Measurements from ENCODE around the gene GIPC2. TPM values are rescaled to one million over a fixed set of nuclear protein-coding genes. Genes with fewer than 3 reads are reported as not detected.
"Not testable (repeated sequence)": the region's sequence is repeated elsewhere in the genome, so short reads cannot be mapped to it uniquely, and the experiment has no call there.

The GIPC2 gene
- total RNA-seq, 2 donors from 2014 or later: 0.35 to 0.50 TPM

DNA sequence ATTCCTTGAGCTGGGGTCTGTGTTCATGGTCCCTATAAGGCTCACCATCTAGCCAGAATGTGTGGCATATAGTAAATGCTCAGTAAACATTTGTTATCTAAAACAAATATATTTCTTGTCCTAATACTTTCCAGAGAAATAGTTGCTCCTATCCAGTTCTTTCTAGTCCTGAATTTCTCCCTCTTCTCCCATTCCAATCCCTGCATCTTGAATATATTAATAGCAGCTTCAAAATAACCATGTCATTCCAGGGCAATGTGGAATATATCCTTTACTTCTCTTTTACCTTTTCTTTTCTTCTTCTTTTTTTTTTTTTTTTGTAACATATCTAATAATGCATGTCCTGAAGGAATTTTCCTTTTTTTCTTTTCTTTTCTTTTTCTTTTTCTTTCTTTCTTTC is 30.6 kb upstream of the GIPC2 start:
- H3K27ac Mint-ChIP-seq: no peak overlapping the region
- H3K9me3 Mint-ChIP-seq: no peaks in the 10 kb centered on the region
- peaks cover 4% of the 10 kb centered on the region for H3K4me1 Mint-ChIP-seq
- no peaks in the 10 kb centered on the region for H3K27me3 Mint-ChIP-seq
- no peak for ATAC-seq (replicated peaks)
- H3K36me3 Mint-ChIP-seq (ENCODE audit: low read depth): peaks cover 41% of the 10 kb centered on the region
- H3K4me3 Mint-ChIP-seq: no peak overlapping the region

DNA sequence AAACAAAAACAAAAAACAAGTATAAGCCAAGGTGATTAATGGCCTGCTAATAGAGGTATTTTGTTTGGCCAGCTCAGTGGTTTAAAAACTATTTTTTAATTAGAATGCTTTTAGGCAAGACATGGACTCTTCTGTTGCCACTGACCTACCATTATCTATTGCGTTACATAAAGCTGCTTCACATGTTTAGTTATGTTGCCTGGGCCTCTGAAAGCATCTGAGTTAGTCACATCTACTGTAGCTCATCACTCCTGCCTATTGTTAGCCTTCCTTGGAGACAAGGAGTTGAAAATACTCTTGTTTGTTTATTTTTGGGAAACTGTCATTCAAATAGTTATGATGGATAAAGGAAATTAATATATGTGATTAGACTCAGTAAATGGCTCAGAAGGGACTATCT is 26.7 kb upstream of the GIPC2 start:
- ATAC-seq (replicated peaks): no peak
- Mint-ChIP-seq H3K27me3 (no peaks in the 10 kb centered on the region), H3K4me1 (no peaks in the 10 kb centered on the region), H3K27ac (no peak overlapping the region), H3K9me3 (no peaks in the 10 kb centered on the region), H3K4me3 (no peak overlapping the region), H3K36me3 (ENCODE audit: low read depth) (peaks cover 30% of the 10 kb centered on the region)

DNA sequence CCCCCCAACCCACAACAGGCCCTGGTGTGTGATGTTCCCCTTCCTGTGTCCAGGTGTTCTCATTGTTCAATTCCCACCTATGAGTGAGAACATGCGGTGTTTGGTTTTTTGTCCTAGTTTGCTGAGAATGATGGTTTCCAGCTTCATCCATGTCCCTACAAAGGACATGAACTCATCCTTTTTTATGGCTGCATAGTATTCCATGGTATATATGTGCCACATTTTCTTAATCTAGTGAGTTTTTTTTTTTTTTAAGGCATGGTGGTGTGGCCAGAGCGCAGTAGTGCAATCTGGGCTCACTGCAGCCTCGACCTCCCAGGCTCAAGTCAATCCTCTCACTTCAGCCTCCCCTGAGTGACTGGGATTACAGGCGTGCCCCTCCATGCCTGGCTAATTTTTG is 24.6 kb upstream of the GIPC2 start:
- H3K36me3 Mint-ChIP-seq (ENCODE audit: low read depth): peaks cover 11% of the 10 kb centered on the region
- ATAC-seq (replicated peaks); H3K9me3 Mint-ChIP-seq; H3K4me3 Mint-ChIP-seq; H3K27me3 Mint-ChIP-seq; H3K27ac Mint-ChIP-seq; H3K4me1 Mint-ChIP-seq: not testable (repeated sequence)

DNA sequence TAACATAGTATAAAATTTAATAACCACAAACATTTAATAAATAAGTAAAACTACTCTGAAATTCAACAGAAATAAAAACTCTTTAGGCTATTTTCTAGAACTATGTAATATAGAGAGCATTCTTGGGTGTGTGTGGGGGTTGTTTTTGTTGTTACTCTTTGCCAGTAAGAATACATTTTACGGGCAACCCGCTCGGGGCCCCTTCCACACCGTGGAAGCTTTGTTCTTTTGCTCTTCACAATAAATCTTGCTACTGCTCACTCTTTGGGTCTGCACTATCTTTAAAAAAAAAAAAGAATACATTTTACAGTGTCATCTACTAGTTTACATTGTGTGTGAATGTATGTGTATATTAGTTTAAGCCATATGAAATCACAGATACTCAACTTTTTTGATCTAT is 16.0 kb upstream of the GIPC2 start:
- ATAC-seq (replicated peaks): no peak
- Mint-ChIP-seq H3K36me3 (ENCODE audit: low read depth) (no peaks in the 10 kb centered on the region), H3K27ac (no peak overlapping the region), H3K9me3 (no peaks in the 10 kb centered on the region), H3K27me3 (peaks cover 12% of the 10 kb centered on the region), H3K4me1 (no peaks in the 10 kb centered on the region), H3K4me3 (no peak overlapping the region)

DNA sequence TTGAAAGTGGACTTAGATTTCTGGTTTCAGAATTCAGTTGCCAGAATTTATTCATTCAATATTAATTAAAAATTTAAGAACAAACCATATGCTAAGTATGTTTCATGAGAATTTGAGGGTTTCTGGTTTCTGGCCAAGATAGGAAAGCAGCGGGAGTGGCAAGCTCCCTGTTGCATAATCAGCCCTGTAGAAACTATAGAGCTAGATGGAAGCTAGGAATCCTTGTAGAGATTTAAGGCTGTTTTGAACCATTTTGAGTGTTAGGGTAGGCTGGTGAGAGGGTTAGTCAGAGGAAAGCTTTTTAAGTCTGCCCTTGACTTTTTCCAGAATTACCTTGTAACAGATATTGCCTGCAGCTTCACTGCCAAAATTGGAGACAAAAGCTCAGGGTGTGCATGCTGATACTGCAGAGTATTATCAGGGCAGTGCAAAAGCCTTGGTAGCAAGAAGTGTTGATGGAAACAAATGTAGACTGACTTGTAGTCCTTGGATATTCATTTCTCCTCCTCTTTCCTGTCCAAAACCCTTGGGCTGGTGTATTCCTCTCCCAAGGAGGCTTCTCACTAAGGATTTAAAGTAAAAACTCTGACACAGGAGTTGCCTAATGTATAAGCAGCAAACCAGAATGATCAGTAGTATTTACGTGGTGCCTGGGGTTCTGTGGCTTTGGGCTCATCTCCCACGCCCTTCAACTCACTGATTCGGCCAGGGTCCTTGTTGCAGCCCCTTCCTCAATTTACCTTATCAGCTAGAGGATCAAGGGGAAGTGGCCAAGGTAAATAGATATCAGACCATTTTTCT is 12.6 kb upstream of the GIPC2 start:
- H3K9me3 Mint-ChIP-seq: no peaks in the 10 kb centered on the region
- no peak overlapping the region for H3K27ac Mint-ChIP-seq
- no peaks in the 10 kb centered on the region for H3K4me1 Mint-ChIP-seq
- H3K4me3 Mint-ChIP-seq: no peak overlapping the region
- no peaks in the 10 kb centered on the region for H3K36me3 Mint-ChIP-seq (ENCODE audit: low read depth)
- no peak for ATAC-seq (replicated peaks)
- H3K27me3 Mint-ChIP-seq: peaks cover 16% of the 10 kb centered on the region

DNA sequence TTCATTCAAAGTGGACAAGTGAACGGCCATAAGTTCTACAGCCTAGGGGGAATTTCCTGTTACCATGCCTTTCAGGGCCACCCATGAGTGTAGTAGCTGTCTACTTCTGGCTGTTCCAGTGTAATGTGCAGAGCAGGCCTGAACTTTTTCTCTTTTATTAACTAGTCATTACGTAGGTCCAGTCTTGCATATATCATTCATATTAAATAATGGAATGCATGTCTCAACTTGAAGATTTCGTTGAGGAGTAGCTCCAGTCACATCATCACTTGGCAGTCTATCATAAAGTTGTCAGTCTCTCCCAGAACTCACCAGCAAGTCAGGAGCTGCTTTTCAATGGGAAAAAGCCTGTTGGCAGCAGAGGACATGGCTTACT is 12.0 kb upstream of the GIPC2 start:
- H3K36me3 Mint-ChIP-seq (ENCODE audit: low read depth): no peaks in the 10 kb centered on the region
- H3K27me3 Mint-ChIP-seq: peaks cover 16% of the 10 kb centered on the region
- H3K4me1 Mint-ChIP-seq: no peaks in the 10 kb centered on the region
- ATAC-seq (replicated peaks): no peak
- no peak overlapping the region for H3K27ac Mint-ChIP-seq
- no peaks in the 10 kb centered on the region for H3K9me3 Mint-ChIP-seq
- H3K4me3 Mint-ChIP-seq: no peak overlapping the region

DNA sequence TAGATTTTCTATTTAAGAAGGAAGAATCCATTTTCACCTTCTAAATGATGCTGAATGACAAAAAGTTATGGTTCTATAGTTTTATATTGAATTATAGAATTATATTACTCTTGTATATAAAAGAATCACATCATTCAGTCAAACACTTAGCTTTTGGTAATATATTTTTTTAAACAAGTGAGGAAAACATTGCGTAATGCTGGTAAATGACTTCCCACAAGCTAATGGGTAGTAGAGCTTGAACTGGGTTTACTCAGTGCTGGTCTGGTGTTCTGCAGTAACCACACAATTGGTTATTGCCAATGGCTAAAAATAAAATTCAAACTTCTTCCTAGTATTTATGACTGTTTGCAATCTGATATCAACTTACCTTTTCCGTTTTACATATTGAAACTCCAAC is 10.6 kb upstream of the GIPC2 start:
- peaks cover 16% of the 10 kb centered on the region for H3K27me3 Mint-ChIP-seq
- H3K4me1 Mint-ChIP-seq: no peaks in the 10 kb centered on the region
- H3K4me3 Mint-ChIP-seq: no peak overlapping the region
- no peaks in the 10 kb centered on the region for H3K36me3 Mint-ChIP-seq (ENCODE audit: low read depth)
- ATAC-seq (replicated peaks): no peak
- no peak overlapping the region for H3K27ac Mint-ChIP-seq
- no peaks in the 10 kb centered on the region for H3K9me3 Mint-ChIP-seq

DNA sequence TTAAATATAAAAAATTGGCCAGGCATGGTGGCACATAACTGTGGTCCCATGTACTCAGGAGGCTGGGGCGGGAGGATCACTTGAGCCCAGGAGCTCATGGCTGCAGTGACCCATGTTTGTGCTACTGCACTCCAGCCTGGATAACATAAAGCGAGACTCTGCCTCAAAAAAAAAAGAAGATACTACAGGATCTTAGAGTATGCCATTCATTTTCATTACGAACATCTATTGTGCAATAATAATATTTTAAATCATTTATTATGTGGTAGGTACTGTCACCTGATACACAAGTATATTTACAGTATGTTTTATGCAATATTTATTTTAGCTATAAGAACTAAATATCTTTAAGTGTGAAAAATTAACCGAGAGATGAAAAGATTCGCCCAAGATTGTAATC is 9.3 kb upstream of the GIPC2 start:
- ATAC-seq (replicated peaks): no peak
- Mint-ChIP-seq H3K9me3 (no peaks in the 10 kb centered on the region), H3K27me3 (peaks cover 16% of the 10 kb centered on the region), H3K4me1 (peaks cover 5% of the 10 kb centered on the region), H3K27ac (no peak overlapping the region), H3K36me3 (ENCODE audit: low read depth) (no peaks in the 10 kb centered on the region), H3K4me3 (no peak overlapping the region)

DNA sequence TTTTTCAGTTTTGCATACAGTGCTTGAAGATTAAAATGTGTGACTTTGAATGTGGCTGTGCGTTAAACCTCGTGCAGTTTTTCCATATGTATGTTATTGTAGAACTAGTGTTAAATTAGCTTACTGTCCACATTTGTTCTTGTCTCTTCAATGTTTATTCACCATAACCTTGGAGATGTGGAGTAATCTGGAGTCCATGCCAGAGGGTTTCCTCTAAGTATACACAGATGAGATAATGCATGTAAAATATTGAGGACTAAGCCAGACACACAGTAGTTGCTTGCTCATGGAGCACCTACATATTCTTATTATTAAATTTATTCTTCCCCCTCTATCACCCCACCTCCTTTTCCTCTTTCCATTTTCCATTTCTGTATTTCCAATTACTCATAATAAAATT is 7.7 kb upstream of the GIPC2 start:
- Mint-ChIP-seq H3K27ac (no peak overlapping the region), H3K36me3 (ENCODE audit: low read depth) (no peaks in the 10 kb centered on the region), H3K4me3 (no peak overlapping the region), H3K9me3 (no peaks in the 10 kb centered on the region), H3K27me3 (peaks cover 16% of the 10 kb centered on the region), H3K4me1 (peaks cover 5% of the 10 kb centered on the region)
- no peak for ATAC-seq (replicated peaks)

DNA sequence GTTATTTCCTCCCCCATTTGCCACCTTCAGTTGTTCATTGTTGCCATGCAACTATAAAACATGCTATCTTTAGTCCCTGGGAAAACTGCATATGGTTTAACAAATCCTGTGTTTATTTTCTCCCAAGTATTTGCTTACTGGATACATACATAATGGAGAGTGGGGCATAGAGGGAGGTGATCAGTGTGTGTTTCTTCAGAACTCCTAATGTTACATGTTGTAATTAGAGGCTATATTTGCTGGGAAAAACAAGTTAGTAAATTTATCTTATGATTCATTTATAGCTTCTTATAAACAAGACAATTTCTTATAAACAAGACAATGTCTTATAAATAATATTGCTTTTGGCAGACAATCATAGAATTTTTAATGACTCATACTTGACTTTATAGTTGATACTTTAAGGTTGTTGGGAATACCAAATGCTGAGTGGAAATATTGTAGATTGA is 7.3 kb upstream of the GIPC2 start:
- ATAC-seq (replicated peaks): no peak
- H3K27ac Mint-ChIP-seq: no peak overlapping the region
- peaks cover 5% of the 10 kb centered on the region for H3K4me1 Mint-ChIP-seq
- H3K9me3 Mint-ChIP-seq: no peaks in the 10 kb centered on the region
- H3K27me3 Mint-ChIP-seq: peaks cover 16% of the 10 kb centered on the region
- H3K36me3 Mint-ChIP-seq (ENCODE audit: low read depth): no peaks in the 10 kb centered on the region
- no peak overlapping the region for H3K4me3 Mint-ChIP-seq

DNA sequence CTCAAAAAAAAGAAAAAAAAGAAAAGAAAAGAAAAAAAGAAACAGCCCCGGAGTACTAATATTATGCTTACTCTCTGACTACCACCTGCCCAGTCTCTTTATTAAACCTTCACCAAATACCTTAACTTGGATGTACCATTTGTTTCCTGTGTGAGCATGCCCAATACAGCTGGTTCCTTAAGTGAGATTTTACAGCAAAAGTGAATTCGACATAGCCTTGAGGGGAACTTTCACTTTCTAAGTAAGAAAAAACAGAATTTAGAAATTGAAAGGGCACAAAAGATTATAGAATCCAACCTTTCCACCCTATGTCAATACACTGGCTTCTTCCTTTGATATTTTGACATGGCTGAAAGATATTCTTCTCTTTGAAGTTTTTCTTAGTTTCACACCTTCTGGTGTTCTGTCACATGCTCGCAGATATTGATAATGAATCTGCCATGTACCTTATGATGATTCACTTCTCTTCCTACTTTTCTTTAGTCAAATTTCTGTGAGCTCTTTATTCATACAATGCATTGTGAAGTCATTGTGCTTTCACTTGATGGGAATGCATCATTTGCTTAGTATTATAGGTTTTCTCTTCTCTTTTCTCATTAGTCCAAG is 5.2 kb upstream of the GIPC2 start:
- ATAC-seq (replicated peaks): peak; percentile 73
- H3K4me1 Mint-ChIP-seq: peaks cover 17% of the 10 kb centered on the region
- H3K4me3 Mint-ChIP-seq: peak overlapping the region; percentile 17
- H3K36me3 Mint-ChIP-seq (ENCODE audit: low read depth): no peaks in the 10 kb centered on the region
- H3K27ac Mint-ChIP-seq: no peak overlapping the region
- peaks cover 14% of the 10 kb centered on the region for H3K27me3 Mint-ChIP-seq
- no peaks in the 10 kb centered on the region for H3K9me3 Mint-ChIP-seq

DNA sequence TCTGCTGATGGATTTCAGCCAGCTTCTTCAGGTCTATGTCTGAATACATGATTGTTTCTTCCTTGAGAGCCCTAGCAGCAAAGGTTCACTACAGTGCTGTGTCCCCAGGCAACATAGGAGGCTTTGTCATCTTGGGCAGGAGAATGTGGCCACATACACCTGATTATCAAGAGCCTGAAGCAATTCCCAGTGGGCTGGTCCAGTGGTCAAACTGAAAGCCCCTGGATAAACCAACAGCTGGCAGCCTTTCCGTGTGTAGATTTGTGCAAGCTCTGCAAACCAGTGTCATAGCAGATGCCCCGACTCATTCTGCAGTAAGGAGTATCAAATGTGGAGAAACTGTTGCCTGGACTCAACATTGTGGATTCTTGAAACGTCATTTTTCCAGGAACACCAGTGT is 2.3 kb upstream of the GIPC2 start:
- ATAC-seq (replicated peaks): no peak
- Mint-ChIP-seq H3K36me3 (ENCODE audit: low read depth) (no peaks in the 10 kb centered on the region), H3K27me3 (peaks cover 31% of the 10 kb centered on the region), H3K4me1 (peaks cover 18% of the 10 kb centered on the region), H3K27ac (no peak overlapping the region), H3K4me3 (no peak overlapping the region), H3K9me3 (no peaks in the 10 kb centered on the region)

DNA sequence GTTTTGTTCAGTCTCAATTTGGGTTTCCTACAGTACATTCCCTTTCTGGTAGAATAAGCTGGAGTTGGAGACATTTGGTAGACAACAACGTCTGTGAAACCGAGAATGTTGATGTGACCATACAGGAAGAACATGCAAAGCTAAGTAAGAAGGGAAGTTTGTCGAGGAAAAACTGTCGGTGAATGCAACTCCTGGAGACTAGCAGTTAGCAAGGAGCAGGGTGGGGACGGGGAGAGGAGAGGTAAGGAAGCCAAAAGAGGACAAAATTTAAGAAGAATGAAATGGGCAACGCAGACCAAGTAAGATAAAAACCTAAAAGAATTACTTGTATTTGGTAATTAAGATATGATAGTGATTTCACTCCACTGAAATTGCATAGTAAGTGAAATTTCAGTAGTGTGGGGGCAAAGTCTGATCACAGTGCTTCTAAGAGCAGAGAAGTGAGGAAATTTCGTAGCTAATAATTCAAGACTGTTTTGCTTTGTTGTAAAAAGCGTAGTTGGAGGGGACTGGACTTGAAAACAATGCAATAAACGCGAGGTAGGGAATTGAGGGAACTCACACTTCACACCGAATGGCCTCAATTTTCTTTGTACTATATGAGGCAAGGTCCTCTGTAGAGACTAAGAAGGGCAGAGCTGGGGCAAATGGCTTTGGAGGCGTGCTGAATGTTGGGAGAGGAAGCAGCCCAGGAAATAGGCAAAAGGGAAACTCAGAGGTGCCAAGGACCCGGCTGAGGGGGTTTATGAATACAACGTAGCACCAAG is 787 bp upstream of the GIPC2 start:
- no peak for ATAC-seq (replicated peaks)
- Mint-ChIP-seq H3K4me1 (peaks cover 18% of the 10 kb centered on the region), H3K36me3 (ENCODE audit: low read depth) (no peaks in the 10 kb centered on the region), H3K27me3 (peaks cover 31% of the 10 kb centered on the region), H3K4me3 (peak overlapping the region; percentile 70), H3K27ac (no peak overlapping the region), H3K9me3 (no peaks in the 10 kb centered on the region)

DNA sequence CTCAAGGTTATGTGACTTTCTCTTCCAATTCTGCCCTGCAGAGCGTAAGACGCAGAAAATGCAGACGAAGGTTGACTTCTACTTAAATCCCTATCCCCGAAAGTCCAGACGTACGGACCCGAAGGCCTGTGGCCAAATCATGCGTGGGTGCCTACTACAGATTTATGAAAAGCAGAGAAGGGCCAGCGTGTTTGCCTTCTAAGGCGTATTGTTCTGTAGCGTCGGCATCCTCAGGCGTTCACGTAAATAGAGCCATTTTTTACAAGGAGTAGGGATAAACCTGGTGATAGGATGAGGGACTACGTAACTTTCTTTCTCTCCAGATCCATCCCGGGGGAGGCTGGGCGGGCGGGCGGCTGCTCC is 222 bp upstream of the GIPC2 start:
- ATAC-seq (replicated peaks): no peak
- no peaks in the 10 kb centered on the region for H3K9me3 Mint-ChIP-seq
- peaks cover 14% of the 10 kb centered on the region for H3K4me1 Mint-ChIP-seq
- peak overlapping the region; percentile 70 for H3K4me3 Mint-ChIP-seq
- peaks cover 31% of the 10 kb centered on the region for H3K27me3 Mint-ChIP-seq
- no peak overlapping the region for H3K27ac Mint-ChIP-seq
- H3K36me3 Mint-ChIP-seq (ENCODE audit: low read depth): no peaks in the 10 kb centered on the region

DNA sequence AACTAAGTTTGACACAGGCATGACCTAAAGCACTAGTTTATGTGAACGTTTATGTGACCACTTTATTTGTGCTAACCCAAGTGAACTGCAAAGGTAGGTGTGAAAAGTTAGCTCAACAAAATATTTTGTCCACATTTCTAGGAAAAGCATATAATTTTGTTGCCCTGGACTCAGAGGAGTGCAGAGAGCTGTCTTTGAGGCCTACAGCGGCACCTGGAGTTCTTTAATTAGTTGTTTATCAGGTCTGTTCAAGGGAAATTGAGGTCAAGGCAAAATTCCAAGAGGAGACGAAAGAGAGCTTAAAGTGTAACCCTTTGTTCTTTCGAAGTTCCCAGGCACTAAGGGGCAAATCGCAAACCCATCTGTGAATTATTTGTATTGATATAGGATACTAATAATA is 1.3 kb downstream of the GIPC2 start:
- Mint-ChIP-seq H3K4me3 (peak overlapping the region; percentile 70), H3K27ac (peak overlapping the region; percentile 52), H3K9me3 (no peaks in the 10 kb centered on the region), H3K27me3 (peaks cover 31% of the 10 kb centered on the region), H3K4me1 (peaks cover 13% of the 10 kb centered on the region), H3K36me3 (ENCODE audit: low read depth) (no peaks in the 10 kb centered on the region)
- no peak for ATAC-seq (replicated peaks)

Measured in activated T-helper 17 cell treated with anti-CD3 and anti-CD28 coated beads, Interleukin-2, amount 50 U/mL, for 72 hours (primary cell).